ENCODE data around the gene STXBP5.

Gene STXBP5

GRCh38 chr6:147220345-147220744 lies 16.1 kb downstream of the STXBP5 start:
- no peaks in the 10 kb centered on the region for H3K36me3 ChIP-seq (ENCODE audit: insufficient read depth, low read length)
- H2AFZ ChIP-seq (ENCODE audit: low read depth, low read length): no peak overlapping the region
- no peaks in the 10 kb centered on the region for H3K9me3 ChIP-seq (ENCODE audit: low read length)
- no peak overlapping the region for H3K4me3 ChIP-seq (ENCODE audit: low read length)
- no peaks in the 10 kb centered on the region for H3K4me1 ChIP-seq (ENCODE audit: insufficient read depth, low read length)
- H3K27me3 ChIP-seq (ENCODE audit: insufficient read depth, low read length): no peaks in the 10 kb centered on the region

- Histone ChIP-seq H3K4me1 (ENCODE audit: insufficient read depth, low read length) (no peaks in the 10 kb centered on the region), H3K4me3 (ENCODE audit: low read length) (no peak overlapping the region), H3K27me3 (ENCODE audit: insufficient read depth, low read length) (no peaks in the 10 kb centered on the region), H3K36me3 (ENCODE audit: insufficient read depth, low read length) (no peaks in the 10 kb centered on the region), H2AFZ (ENCODE audit: low read depth, low read length) (no peak overlapping the region), H3K9me3 (ENCODE audit: low read length) (no peaks in the 10 kb centered on the region)
Observed at GRCh38 chr6:147221739-147222138, 17.5 kb downstream of the STXBP5 start.

- no peak overlapping the region for H2AFZ ChIP-seq (ENCODE audit: low read depth, low read length)
- H3K27me3 ChIP-seq (ENCODE audit: insufficient read depth, low read length): no peaks in the 10 kb centered on the region
- H3K36me3 ChIP-seq (ENCODE audit: insufficient read depth, low read length): no peaks in the 10 kb centered on the region
- no peaks in the 10 kb centered on the region for H3K4me1 ChIP-seq (ENCODE audit: insufficient read depth, low read length)
- no peaks in the 10 kb centered on the region for H3K9me3 ChIP-seq (ENCODE audit: low read length)
- H3K4me3 ChIP-seq (ENCODE audit: low read length): no peak overlapping the region
Observed at GRCh38 chr6:147222160-147222838, 18.1 kb downstream of the STXBP5 start.

GRCh38 chr6:147223736-147224135 lies 19.5 kb downstream of the STXBP5 start:
- Histone ChIP-seq H3K27me3 (ENCODE audit: insufficient read depth, low read length) (no peaks in the 10 kb centered on the region), H3K36me3 (ENCODE audit: insufficient read depth, low read length) (no peaks in the 10 kb centered on the region), H3K4me3 (ENCODE audit: low read length) (no peak overlapping the region), H3K4me1 (ENCODE audit: insufficient read depth, low read length) (peaks cover 4% of the 10 kb centered on the region), H2AFZ (ENCODE audit: low read depth, low read length) (no peak overlapping the region), H3K9me3 (ENCODE audit: low read length) (no peaks in the 10 kb centered on the region)

- H3K36me3 ChIP-seq (ENCODE audit: insufficient read depth, low read length): no peaks in the 10 kb centered on the region
- no peaks in the 10 kb centered on the region for H3K27me3 ChIP-seq (ENCODE audit: insufficient read depth, low read length)
- H3K4me3 ChIP-seq (ENCODE audit: low read length): no peak overlapping the region
- H3K9me3 ChIP-seq (ENCODE audit: low read length): no peaks in the 10 kb centered on the region
- H3K4me1 ChIP-seq (ENCODE audit: insufficient read depth, low read length): peaks cover 4% of the 10 kb centered on the region
- no peak overlapping the region for H2AFZ ChIP-seq (ENCODE audit: low read depth, low read length)
Observed at GRCh38 chr6:147226163-147226724, 22.0 kb downstream of the STXBP5 start.

- no peaks in the 10 kb centered on the region for H3K36me3 ChIP-seq (ENCODE audit: insufficient read depth, low read length)
- no peaks in the 10 kb centered on the region for H3K9me3 ChIP-seq (ENCODE audit: low read length)
- no peaks in the 10 kb centered on the region for H3K27me3 ChIP-seq (ENCODE audit: insufficient read depth, low read length)
- H3K4me3 ChIP-seq (ENCODE audit: low read length): no peak overlapping the region
- H3K4me1 ChIP-seq (ENCODE audit: insufficient read depth, low read length): peaks cover 4% of the 10 kb centered on the region
- H2AFZ ChIP-seq (ENCODE audit: low read depth, low read length): no peak overlapping the region
Observed at GRCh38 chr6:147226877-147227276, 22.7 kb downstream of the STXBP5 start.

- peaks cover 4% of the 10 kb centered on the region for H3K4me1 ChIP-seq (ENCODE audit: insufficient read depth, low read length)
- no peaks in the 10 kb centered on the region for H3K9me3 ChIP-seq (ENCODE audit: low read length)
- H3K4me3 ChIP-seq (ENCODE audit: low read length): no peak overlapping the region
- H3K27me3 ChIP-seq (ENCODE audit: insufficient read depth, low read length): no peaks in the 10 kb centered on the region
- no peak overlapping the region for H2AFZ ChIP-seq (ENCODE audit: low read depth, low read length)
- no peaks in the 10 kb centered on the region for H3K36me3 ChIP-seq (ENCODE audit: insufficient read depth, low read length)
Observed at GRCh38 chr6:147227770-147228320, 23.6 kb downstream of the STXBP5 start.

- H3K9me3 ChIP-seq (ENCODE audit: low read length): no peaks in the 10 kb centered on the region
- peaks cover 7% of the 10 kb centered on the region for H3K4me1 ChIP-seq (ENCODE audit: insufficient read depth, low read length)
- H2AFZ ChIP-seq (ENCODE audit: low read depth, low read length): no peak overlapping the region
- no peaks in the 10 kb centered on the region for H3K27me3 ChIP-seq (ENCODE audit: insufficient read depth, low read length)
- no peaks in the 10 kb centered on the region for H3K36me3 ChIP-seq (ENCODE audit: insufficient read depth, low read length)
- H3K4me3 ChIP-seq (ENCODE audit: low read length): no peak overlapping the region
Observed at GRCh38 chr6:147231589-147231988, 27.4 kb downstream of the STXBP5 start.

- Histone ChIP-seq H3K4me1 (ENCODE audit: insufficient read depth, low read length) (peaks cover 3% of the 10 kb centered on the region), H3K4me3 (ENCODE audit: low read length) (no peak overlapping the region), H2AFZ (ENCODE audit: low read depth, low read length) (no peak overlapping the region), H3K9me3 (ENCODE audit: low read length) (peaks cover 4% of the 10 kb centered on the region), H3K36me3 (ENCODE audit: insufficient read depth, low read length) (no peaks in the 10 kb centered on the region), H3K27me3 (ENCODE audit: insufficient read depth, low read length) (no peaks in the 10 kb centered on the region)
Observed at GRCh38 chr6:147234685-147235084, 30.5 kb downstream of the STXBP5 start.

GRCh38 chr6:147238164-147238563 lies 33.9 kb downstream of the STXBP5 start:
- Histone ChIP-seq H3K36me3 (ENCODE audit: insufficient read depth, low read length) (peaks cover 3% of the 10 kb centered on the region), H3K4me3 (ENCODE audit: low read length) (no peak overlapping the region), H3K9me3 (ENCODE audit: low read length) (peaks cover 4% of the 10 kb centered on the region), H3K27me3 (ENCODE audit: insufficient read depth, low read length) (no peaks in the 10 kb centered on the region), H2AFZ (ENCODE audit: low read depth, low read length) (no peak overlapping the region), H3K4me1 (ENCODE audit: insufficient read depth, low read length) (peaks cover 3% of the 10 kb centered on the region)

- peaks cover 3% of the 10 kb centered on the region for H3K4me1 ChIP-seq (ENCODE audit: insufficient read depth, low read length)
- peaks cover 4% of the 10 kb centered on the region for H3K9me3 ChIP-seq (ENCODE audit: low read length)
- H3K27me3 ChIP-seq (ENCODE audit: insufficient read depth, low read length): no peaks in the 10 kb centered on the region
- no peak overlapping the region for H3K4me3 ChIP-seq (ENCODE audit: low read length)
- no peak overlapping the region for H2AFZ ChIP-seq (ENCODE audit: low read depth, low read length)
- H3K36me3 ChIP-seq (ENCODE audit: insufficient read depth, low read length): peaks cover 3% of the 10 kb centered on the region
Observed at GRCh38 chr6:147238906-147239305, 34.7 kb downstream of the STXBP5 start.

GRCh38 chr6:147244832-147245231 lies 40.6 kb downstream of the STXBP5 start:
- Histone ChIP-seq H3K36me3 (ENCODE audit: insufficient read depth, low read length) (peaks cover 3% of the 10 kb centered on the region), H3K4me1 (ENCODE audit: insufficient read depth, low read length) (peaks cover 7% of the 10 kb centered on the region), H3K4me3 (ENCODE audit: low read length) (no peak overlapping the region), H2AFZ (ENCODE audit: low read depth, low read length) (no peak overlapping the region), H3K9me3 (ENCODE audit: low read length) (no peaks in the 10 kb centered on the region), H3K27me3 (ENCODE audit: insufficient read depth, low read length) (no peaks in the 10 kb centered on the region)

GRCh38 chr6:147245693-147246092 lies 41.5 kb downstream of the STXBP5 start:
- Histone ChIP-seq H3K4me1 (ENCODE audit: insufficient read depth, low read length) (peaks cover 7% of the 10 kb centered on the region), H3K4me3 (ENCODE audit: low read length) (no peak overlapping the region), H2AFZ (ENCODE audit: low read depth, low read length) (no peak overlapping the region), H3K36me3 (ENCODE audit: insufficient read depth, low read length) (peaks cover 3% of the 10 kb centered on the region), H3K9me3 (ENCODE audit: low read length) (no peaks in the 10 kb centered on the region), H3K27me3 (ENCODE audit: insufficient read depth, low read length) (no peaks in the 10 kb centered on the region)
